Measurements from ENCODE around the gene DPYSL5. TPM values are rescaled to one million over a fixed set of nuclear protein-coding genes. Genes with fewer than 3 reads are reported as not detected.

DPYSL5 gene
- total and polyA plus RNA-seq, 12 donors, result 0.34 to 1.6 (median 0.82) TPM; not detected in 4

- Histone ChIP-seq H3K4me1 (replicated peaks in 1 of 2) (peaks cover 3 to 17% of the 10 kb centered on the region in 2 donors), H3K36me3 (replicated peaks in 1 of 2) (no peaks in the 10 kb centered on the region), H3K9me3 (replicated peaks in 1 of 3) (no peaks in the 10 kb centered on the region), H3K27me3 (no peaks in the 10 kb centered on the region), H3K4me3 (no peak overlapping the region), H3K27ac (no peak overlapping the region)
- intact Hi-C loops (cut with DNase I), result loop anchor here (5.0 to 10.0 kb wide), 2 partner anchors 113 to 116 kb away; partner anchors contain the start of gene KHK (in 1 of the 2)
- DNase-seq, result no peak
- no peak for TF ChIP-seq CTCF (IDR thresholded peaks at IDR 0.05)
- TF ChIP-seq POLR2A (IDR thresholded peaks at IDR 0.05), result no peak
- 58 to 67% (median 62%) methylated on average over 10 of the region's 10 CpGs for WGBS, 4 donors
Measured at GRCh38 chr2:26969077-26969844, 121.3 kb downstream of the DPYSL5 start.

DNA sequence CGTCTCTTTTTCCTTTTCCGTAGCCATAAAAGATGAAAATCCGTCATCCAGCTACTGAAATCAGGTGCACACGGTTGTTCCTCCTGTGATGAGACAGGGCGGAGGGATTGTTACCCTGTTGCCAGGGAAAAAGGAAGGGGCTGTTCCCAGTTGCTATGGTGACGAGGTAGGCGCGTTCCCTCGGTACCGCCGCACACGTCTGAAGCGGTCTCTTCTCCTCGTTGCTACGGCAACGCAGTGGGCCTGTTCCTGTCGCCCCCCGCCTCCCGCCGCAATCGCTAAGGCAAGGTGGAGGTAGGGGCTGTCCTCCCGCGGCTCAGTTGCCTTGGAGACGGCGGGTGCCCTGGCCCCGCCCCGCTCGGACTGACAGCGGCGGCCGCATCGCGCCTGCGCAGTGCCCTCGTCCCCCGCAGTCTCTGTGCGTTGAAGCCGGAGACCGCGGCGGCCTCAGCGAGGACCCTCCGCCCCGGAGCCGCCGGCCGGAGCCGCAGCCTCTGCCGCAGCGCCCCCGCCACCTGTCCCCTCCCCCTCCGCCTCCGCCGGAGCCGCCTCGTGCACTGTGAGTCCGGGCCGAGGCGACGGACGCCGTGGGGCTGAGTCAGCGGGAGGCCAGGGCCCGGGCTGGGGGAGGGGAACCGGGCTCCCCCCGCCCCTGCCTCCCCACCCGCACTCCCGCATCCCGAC, 122.5 kb downstream of the DPYSL5 start, which contains the start of gene MAPRE3:
MAPRE3 (plus strand) TSS at position 394 of the 684 bp plus-strand sequence. CDS start 51,582 bp downstream, outside the sequence.
- no peaks in the 10 kb centered on the region for H3K9me3 ChIP-seq (replicated peaks in 1 of 3)
- peak; percentile 61 to 91 (median 77) for DNase-seq
- 0 to 1% (median 0%) methylated on average over 12 to 67 of the region's 69 CpGs for WGBS, 4 donors
- no peaks in the 10 kb centered on the region for H3K36me3 ChIP-seq (replicated peaks in 1 of 2)
- TF ChIP-seq CTCF (IDR thresholded peaks at IDR 0.05), result peak in 1 of 6 experiments; percentile 2
- TF ChIP-seq POLR2A (IDR thresholded peaks at IDR 0.05), result peak in 1 of 2 donors; percentile 24
- intact Hi-C loops (cut with DNase I), result no loop called here
- peak within 1 kb of the TSS in 3 of 5 donors; percentile 6 to 64 (median 64) for H3K27ac ChIP-seq
- H3K4me3 ChIP-seq, result peak within 1 kb of the TSS; percentile 25 to 78 (median 54)
- peaks cover 3 to 17% of the 10 kb centered on the region in 2 donors for H3K4me1 ChIP-seq (replicated peaks in 1 of 2)
- no peaks in the 10 kb centered on the region for H3K27me3 ChIP-seq

DNA sequence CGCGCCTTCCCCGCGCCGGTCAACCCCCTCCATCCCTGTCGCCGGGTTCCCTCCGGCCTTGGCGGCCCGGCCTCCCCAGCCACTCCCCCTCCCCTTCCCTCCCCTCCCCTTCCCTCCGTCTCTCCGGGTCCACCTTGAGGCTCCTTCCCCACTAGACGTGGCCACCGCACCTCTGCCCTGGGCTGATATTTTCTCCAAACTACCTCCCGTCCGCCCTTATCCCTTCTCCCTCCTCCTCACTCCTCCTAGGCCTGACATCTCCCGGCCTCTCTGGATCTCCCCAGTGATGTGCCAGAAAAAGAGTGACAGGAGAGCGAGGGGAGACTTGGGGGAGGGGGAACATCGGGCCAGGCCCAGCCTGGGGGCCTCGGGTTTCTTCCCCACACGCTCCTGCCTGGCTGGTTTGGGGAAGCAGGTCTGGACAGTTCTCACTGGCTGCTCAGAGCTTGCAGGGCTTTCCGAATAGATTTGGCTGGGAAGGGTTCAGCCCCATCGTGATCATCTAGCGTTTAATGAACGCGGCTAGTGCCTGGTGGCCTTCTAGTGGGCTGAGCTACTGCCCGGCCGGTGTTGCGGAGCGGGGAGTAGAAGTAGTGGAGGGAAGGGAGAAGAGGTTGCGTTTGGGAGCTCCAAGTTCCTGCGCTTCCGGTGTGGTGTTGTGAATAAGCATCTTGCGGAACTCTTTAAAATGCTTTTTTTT, 123.1 kb downstream of the DPYSL5 start:
- Histone ChIP-seq H3K27ac (peak overlapping the region in 3 of 5 donors; percentile 6 to 64 (median 64)), H3K4me3 (peak overlapping the region in 3 of 4 donors; percentile 11 to 78 (median 53)), H3K27me3 (no peaks in the 10 kb centered on the region), H3K9me3 (replicated peaks in 1 of 3) (no peaks in the 10 kb centered on the region), H3K36me3 (replicated peaks in 1 of 2) (no peaks in the 10 kb centered on the region), H3K4me1 (replicated peaks in 1 of 2) (peaks cover 3 to 17% of the 10 kb centered on the region in 2 donors)
- DNase-seq, result peak in 3 of 7 donors; percentile 15 to 18 (median 15)
- 6 to 18% (median 12%) methylated on average over 21 to 34 of the region's 34 CpGs for WGBS, 4 donors
- TF ChIP-seq POLR2A (IDR thresholded peaks at IDR 0.05), result no peak
- no peak for TF ChIP-seq CTCF (IDR thresholded peaks at IDR 0.05)
- intact Hi-C loops (cut with DNase I), result no loop called here

Data from adrenal gland (tissue), 12 donors.